SH-SY5Y (cell line): ENCODE results near the gene LRIG1.

Source experiments
- GATA2 ChIP-seq: IDR thresholded peaks from 2 replicates; pipeline ENCODE4 v1.6.1; 2011; ENCODE audit warnings: mild to moderate bottlenecking, low read depth, low read length
- GATA3 ChIP-seq: IDR thresholded peaks from 2 replicates; pipeline ENCODE4 v1.6.1; 2011; ENCODE audit warnings: low read depth, mild to moderate bottlenecking, low read length, moderate library complexity

LRIG1 gene

GRCh38 chr3:66476852-66477381 lies 23.9 kb downstream of the LRIG1 start:
- TF ChIP-seq GATA3, result no peak
- TF ChIP-seq GATA2, result no peak

DNA sequence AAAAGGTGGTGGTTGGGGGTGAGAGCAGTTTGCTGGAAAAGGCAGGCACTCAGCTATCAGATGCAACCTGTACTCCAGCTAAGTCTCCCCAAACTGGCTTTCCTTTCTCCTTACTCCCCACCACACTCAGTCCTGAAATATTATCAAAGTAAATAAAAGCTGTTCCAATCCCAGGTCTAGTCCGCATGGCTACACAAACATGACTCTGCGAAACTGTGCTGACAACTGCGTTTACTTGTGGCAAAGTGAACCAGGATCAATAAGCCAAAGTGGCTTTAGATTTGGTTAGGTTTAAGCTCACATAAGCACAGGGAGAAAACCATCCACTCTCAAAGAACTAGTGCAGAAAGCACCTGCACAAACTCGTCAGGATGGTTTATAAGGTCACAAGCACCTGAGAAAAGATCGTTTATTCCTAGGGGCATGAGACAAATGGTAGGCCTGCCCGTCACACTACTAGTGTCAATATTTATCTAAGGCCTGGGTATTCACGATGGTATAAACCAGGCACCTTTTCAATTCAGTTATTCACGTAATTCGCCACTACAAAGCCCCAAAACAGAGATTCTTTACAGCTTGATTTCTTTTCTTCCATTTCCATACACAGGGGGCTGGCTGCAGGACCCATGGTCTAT lies 25.3 kb downstream of the LRIG1 start:
- TF ChIP-seq GATA2, result no peak
- no peak for TF ChIP-seq GATA3

- TF ChIP-seq GATA3 (no peak), GATA2 (no peak)
Measured at GRCh38 chr3:66473692-66474091, 27.1 kb downstream of the LRIG1 start.

GRCh38 chr3:66473181-66473580 lies 27.6 kb downstream of the LRIG1 start:
- TF ChIP-seq GATA3 (no peak), GATA2 (no peak)

DNA sequence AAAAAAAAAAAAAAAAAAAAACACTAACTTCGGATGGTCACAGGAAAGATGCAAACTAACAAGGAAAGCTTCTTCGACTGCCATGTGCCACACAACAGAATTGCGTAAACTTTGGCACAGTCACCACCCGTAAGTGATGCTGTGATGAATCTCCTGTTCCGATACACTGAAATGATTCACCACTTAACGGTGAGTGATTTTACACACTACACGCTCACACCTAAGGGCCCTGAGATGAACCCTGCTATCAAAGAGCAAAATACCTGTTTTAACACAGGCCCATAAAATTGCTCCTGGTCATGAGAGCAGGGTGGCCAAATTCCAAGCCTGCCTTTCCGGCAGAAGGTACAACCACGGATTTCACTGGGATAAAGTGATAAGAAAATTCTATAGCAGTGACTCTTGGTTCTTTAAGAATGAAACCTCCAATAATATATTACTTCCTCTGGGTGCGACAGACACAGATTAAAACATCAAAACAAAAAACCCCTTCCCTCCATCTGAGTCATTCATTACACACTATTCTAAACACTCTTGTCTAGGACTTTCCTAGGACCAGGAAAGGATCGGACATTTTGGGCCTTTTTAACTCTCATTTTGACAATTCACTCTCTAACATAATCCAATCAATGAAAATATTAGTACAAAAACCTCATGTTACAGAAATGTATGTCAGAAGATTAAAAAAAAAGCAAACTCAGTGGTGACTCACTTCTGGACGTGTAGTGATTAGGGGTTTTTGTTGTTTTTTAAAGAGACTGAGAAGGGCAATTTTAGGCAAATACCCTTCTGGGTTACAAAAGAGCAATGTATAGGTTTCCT lies 28.3 kb downstream of the LRIG1 start:
- no peak for TF ChIP-seq GATA2
- TF ChIP-seq GATA3, result no peak

- TF ChIP-seq GATA3 (no peak), GATA2 (no peak)
Measured at GRCh38 chr3:66470956-66471686, 29.7 kb downstream of the LRIG1 start.

GRCh38 chr3:66470285-66470684 lies 30.5 kb downstream of the LRIG1 start:
- no peak for TF ChIP-seq GATA2
- TF ChIP-seq GATA3, result no peak

DNA sequence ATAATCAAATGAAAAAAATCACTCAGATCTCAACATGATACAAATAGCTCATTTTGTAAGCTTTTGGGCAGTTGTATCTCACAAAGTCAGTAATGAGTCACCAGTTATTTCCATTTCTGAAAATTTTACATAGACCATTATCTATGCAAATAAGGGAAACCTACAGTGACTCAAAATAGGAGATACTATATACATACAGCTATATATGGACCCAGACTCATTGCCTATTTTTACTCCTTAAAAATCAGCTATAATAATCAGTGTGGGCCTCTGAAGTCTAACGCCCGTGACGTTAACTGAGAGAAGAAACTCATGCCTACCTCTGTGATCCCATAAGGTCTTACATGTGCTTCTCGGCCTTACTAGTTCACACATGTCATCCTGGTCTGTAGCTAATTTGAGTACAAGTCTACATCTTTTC lies 31.6 kb downstream of the LRIG1 start:
- TF ChIP-seq GATA3 (no peak), GATA2 (no peak)

- no peak for TF ChIP-seq GATA2
- TF ChIP-seq GATA3, result no peak
Measured at GRCh38 chr3:66467996-66468735, 32.7 kb downstream of the LRIG1 start.

DNA sequence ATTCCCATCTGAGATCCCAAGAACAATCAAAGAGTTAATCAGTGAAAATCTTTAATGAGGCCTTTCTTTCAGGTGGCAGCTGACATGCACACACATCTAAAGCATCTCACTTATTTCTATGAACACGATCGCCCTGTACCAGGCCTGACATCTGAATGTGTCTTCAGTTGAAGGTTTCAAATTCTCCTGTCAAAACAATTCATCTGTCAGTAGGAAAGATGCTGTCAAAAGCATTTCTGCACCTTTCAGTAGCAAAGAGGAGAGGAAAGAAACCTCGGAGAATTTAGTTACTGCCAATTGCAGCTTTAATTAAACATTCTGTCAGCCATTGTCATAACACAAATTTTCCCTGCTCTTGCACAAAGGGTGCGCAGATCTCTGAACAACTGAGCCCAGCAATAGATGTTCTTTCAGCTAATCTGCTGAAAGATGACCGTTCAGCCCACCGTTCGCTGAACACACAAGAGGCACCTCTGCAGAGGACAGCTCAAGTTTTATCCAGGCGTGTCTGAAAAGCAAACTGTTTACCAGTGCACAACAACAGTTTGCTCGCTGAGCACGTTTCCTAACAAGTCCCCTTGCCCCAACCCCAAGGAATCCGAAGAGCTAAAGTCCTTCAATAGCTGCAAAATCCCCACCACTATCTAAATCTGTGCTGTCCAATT lies 34.1 kb downstream of the LRIG1 start:
- TF ChIP-seq GATA3 (no peak), GATA2 (no peak)

DNA sequence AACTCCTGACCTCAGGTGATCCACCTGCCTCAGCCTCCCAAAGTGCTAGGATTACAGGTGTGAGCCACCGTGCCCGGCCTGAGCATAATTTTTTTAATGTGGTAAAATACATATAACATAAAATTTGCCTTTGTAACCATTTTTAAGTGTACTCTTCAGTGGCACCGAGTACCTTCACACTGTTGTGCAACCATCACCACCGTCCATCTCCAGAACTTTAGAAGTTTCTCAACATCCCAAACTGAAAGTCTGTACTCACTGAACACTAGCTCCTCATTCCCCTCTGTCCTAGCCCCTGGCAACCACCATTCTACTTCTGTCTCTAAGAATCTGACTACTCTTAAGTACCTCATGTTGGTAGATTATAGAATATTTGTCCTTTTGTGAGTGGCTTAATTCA lies 35.2 kb downstream of the LRIG1 start:
- TF ChIP-seq GATA2 (no peak), GATA3 (no peak)

- TF ChIP-seq GATA2 (no peak), GATA3 (no peak)
Measured at GRCh38 chr3:66465034-66465433, 35.8 kb downstream of the LRIG1 start.

DNA sequence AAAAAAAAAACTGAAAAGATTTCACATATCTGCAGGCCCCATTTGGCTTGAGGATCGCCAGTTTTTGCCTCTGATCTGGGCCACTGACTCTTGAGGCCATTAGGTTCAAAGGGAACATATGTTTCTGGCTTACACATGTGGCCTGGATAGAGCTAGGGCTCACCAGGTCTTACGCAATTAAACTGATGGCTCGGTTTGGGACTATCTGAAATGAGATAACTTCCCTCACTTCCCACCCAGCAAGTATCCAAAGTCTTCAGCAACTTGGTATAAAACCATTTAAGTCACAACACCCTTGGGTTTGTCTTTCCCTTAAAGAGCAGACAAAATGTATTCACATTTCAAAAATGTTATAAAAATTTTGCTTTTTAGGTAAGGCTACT lies 36.3 kb downstream of the LRIG1 start:
- TF ChIP-seq GATA2, result no peak
- TF ChIP-seq GATA3, result no peak
